Adrenal gland (tissue), 5 donors: Measurements from ENCODE around the gene ITGA6.

Experiments
- POLR2A ChIP-seq, 2 donors: fragments of 450-650 bp; IDR thresholded peaks; one replicate each; pipeline ENCODE4 v1.6.1; 2017; ENCODE audit warnings: antibody characterized with exemption in 2 of 2, mild to moderate bottlenecking in 2 of 2, moderate library complexity in 1 of 2
- TF ChIP-seq, protein P1 (sequence below), 6 experiments: fragments of 450-650 bp in 4 of 6; fragments of 200-600 bp in 2 of 6; sonication (generic) in 1 of 6; IDR thresholded peaks; 1 replicate in 5 of 6; 2 replicates in 1 of 6; pipeline versions ENCODE4 v1.5.1 to v1.8.0; 2016 to 2021; ENCODE audit warnings: antibody characterized with exemption in 6 of 6, mild to moderate bottlenecking in 2 of 6, moderate library complexity in 1 of 6
- donor health status: DM: no; HTN: no; CAD: no.

DNA sequence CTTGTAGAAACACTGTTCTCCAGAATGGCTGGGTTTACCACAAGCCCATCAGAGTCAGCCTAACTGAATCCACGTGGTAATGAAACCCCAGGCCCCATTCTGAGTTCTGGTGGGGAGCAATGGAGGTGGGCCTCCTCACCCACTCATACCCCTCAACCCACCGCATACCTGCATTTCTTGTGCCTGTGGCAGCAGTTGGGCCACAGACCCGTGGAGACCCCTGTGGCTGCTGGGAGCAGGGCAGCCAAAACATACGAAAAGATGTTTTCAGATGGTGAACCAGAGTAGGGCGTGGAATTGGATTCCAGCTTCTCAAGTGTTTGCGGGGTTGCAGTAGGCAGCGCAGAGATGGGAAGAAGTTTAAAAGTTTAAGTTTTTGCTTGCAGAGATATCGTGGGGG is 51.0 kb downstream of the ITGA6 start:
- TF ChIP-seq, protein P1, sequence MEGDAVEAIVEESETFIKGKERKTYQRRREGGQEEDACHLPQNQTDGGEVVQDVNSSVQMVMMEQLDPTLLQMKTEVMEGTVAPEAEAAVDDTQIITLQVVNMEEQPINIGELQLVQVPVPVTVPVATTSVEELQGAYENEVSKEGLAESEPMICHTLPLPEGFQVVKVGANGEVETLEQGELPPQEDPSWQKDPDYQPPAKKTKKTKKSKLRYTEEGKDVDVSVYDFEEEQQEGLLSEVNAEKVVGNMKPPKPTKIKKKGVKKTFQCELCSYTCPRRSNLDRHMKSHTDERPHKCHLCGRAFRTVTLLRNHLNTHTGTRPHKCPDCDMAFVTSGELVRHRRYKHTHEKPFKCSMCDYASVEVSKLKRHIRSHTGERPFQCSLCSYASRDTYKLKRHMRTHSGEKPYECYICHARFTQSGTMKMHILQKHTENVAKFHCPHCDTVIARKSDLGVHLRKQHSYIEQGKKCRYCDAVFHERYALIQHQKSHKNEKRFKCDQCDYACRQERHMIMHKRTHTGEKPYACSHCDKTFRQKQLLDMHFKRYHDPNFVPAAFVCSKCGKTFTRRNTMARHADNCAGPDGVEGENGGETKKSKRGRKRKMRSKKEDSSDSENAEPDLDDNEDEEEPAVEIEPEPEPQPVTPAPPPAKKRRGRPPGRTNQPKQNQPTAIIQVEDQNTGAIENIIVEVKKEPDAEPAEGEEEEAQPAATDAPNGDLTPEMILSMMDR (IDR thresholded peaks at IDR 0.05) = no peak
- TF ChIP-seq POLR2A (IDR thresholded peaks at IDR 0.05) = no peak
